Liver (tissue), 9 donors: ENCODE data around the gene PAN2. TPM values are rescaled to one million over a fixed set of nuclear protein-coding genes. Genes with fewer than 3 reads are reported as not detected.

ENCODE experiments used
- DNase-seq: peaks from one replicate; pipeline ENCODE4 v3.0.0-alpha.2; 2017; ENCODE audit warnings: low spot score
- H3K27ac ChIP-seq, 2 donors: one replicate each; pipeline ENCODE4 v1.7.0; 2013; ENCODE audit warnings: inconsistent platforms in 2 of 2, low read length in 2 of 2, control low read depth in 1 of 2, low read depth in 1 of 2, mild to moderate bottlenecking in 1 of 2
- H3K27me3 ChIP-seq, 4 donors: one replicate each; pipeline versions ENCODE4 v1.6.1 to v1.7.0; 2013; ENCODE audit warnings: low read length in 3 of 4, inconsistent platforms in 1 of 4, mild to moderate bottlenecking in 1 of 4, moderate library complexity in 1 of 4; ENCODE audit not compliant: control insufficient read depth in 4 of 4, insufficient read depth in 4 of 4
- H3K36me3 ChIP-seq, 4 donors: one replicate each; pipeline versions ENCODE4 v1.6.1 to v1.7.0; 2013; ENCODE audit warnings: low read length in 3 of 4, mild to moderate bottlenecking in 3 of 4, low read depth in 1 of 4, moderate library complexity in 1 of 4; ENCODE audit not compliant: control insufficient read depth in 4 of 4, insufficient read depth in 3 of 4
- H3K4me1 ChIP-seq, 4 donors: one replicate each; pipeline versions ENCODE4 v1.6.1 to v1.7.0; 2013; ENCODE audit warnings: low read length in 3 of 4, mild to moderate bottlenecking in 3 of 4, moderate library complexity in 1 of 4; ENCODE audit not compliant: control insufficient read depth in 4 of 4, insufficient read depth in 4 of 4
- H3K4me3 ChIP-seq, 3 donors: one replicate each; pipeline versions ENCODE4 v1.6.1 to v1.7.0; 2013; ENCODE audit warnings: low read length in 3 of 3, control low read depth in 1 of 3, low read depth in 1 of 3, mild to moderate bottlenecking in 1 of 3
- H3K9ac ChIP-seq, 2 donors: one replicate each; pipeline ENCODE4 v1.7.0; 2013; ENCODE audit warnings: low read length in 2 of 2, mild to moderate bottlenecking in 2 of 2, moderate library complexity in 2 of 2, control low read depth in 1 of 2, low read depth in 1 of 2
- H3K9me3 ChIP-seq, 4 donors: one replicate each; pipeline versions ENCODE4 v1.6.1 to v1.7.0; 2013; ENCODE audit warnings: low read length in 3 of 4; ENCODE audit not compliant: control insufficient read depth in 4 of 4
- EGR1 ChIP-seq, 2 donors: IDR thresholded peaks; 2 replicates each; pipeline ENCODE4 v1.6.1; 2016 to 2018; ENCODE audit warnings: antibody characterized with exemption in 2 of 2, low read depth in 2 of 2
- FOXA1 ChIP-seq: IDR thresholded peaks from 2 replicates; pipeline ENCODE4 v1.6.1; 2016; ENCODE audit warnings: antibody characterized with exemption
- FOXA2 ChIP-seq: IDR thresholded peaks from 2 replicates; pipeline ENCODE4 v1.6.1; 2016; ENCODE audit warnings: antibody characterized with exemption
- GABPA ChIP-seq, 2 donors: IDR thresholded peaks in 1 of 2; conservative IDR thresholded peaks in 1 of 2; 2 replicates each; pipeline ENCODE4 v1.6.1; 2016; ENCODE audit warnings: antibody characterized with exemption in 2 of 2, mild to moderate bottlenecking in 1 of 2, moderate library complexity in 1 of 2
- HNF4A ChIP-seq, 2 donors: conservative IDR thresholded peaks; 2 replicates each; pipeline ENCODE4 v1.6.1; 2016; ENCODE audit warnings: antibody characterized with exemption in 2 of 2, mild to moderate bottlenecking in 2 of 2
- HNF4G ChIP-seq: IDR thresholded peaks from 2 replicates; pipeline ENCODE4 v1.6.1; 2016; ENCODE audit warnings: antibody characterized with exemption
- JUND ChIP-seq, 2 donors: IDR thresholded peaks; 2 replicates each; pipeline ENCODE4 v1.6.1; 2016; ENCODE audit warnings: antibody characterized with exemption in 2 of 2
- NR2F2 ChIP-seq: IDR thresholded peaks from 2 replicates; pipeline ENCODE4 v1.6.1; 2016; ENCODE audit warnings: antibody characterized with exemption
- RAD21 ChIP-seq, 2 donors: IDR thresholded peaks; 2 replicates each; pipeline ENCODE4 v1.6.1; 2016; ENCODE audit warnings: antibody characterized with exemption in 2 of 2, mild to moderate bottlenecking in 2 of 2
- RXRA ChIP-seq, 2 donors: IDR thresholded peaks; 2 replicates each; pipeline ENCODE4 v1.6.1; 2017 to 2018; ENCODE audit warnings: antibody characterized with exemption in 2 of 2, mild to moderate bottlenecking in 1 of 2
- SP1 ChIP-seq: IDR thresholded peaks from 2 replicates; pipeline ENCODE4 v1.6.1; 2018; ENCODE audit warnings: antibody characterized with exemption, mild to moderate bottlenecking
- TAF1 ChIP-seq: conservative IDR thresholded peaks from 2 replicates; pipeline ENCODE4 v1.6.1; 2016; ENCODE audit warnings: antibody characterized with exemption, mild to moderate bottlenecking
- YY1 ChIP-seq: IDR thresholded peaks from 2 replicates; pipeline ENCODE4 v1.6.1; 2016; ENCODE audit warnings: antibody characterized with exemption, mild to moderate bottlenecking
- WGBS: extraction: QIAGEN DNeasy Blood & Tissue Kit; methylation state at CpG from one replicate; pipeline ENCODE4 v1.1.7; 2013; 5-methylcytosine and 5-hydroxymethylcytosine counted together
- polyA plus RNA-seq, 2 donors: library from polyadenylated mRNA; stranded (reverse) in 1 of 2; unstranded in 1 of 2; fragments of 200-250 nt in 1 of 2; fragments of >200 nt in 1 of 2; fragmentation: Nextera tagmentation in 1 of 2; extraction: Ambion mirVana in 1 of 2; gene quantifications; one replicate each; pipeline versions ENCODE4 v1.2.1 to v1.2.3, GENCODE V29; 2013 to 2015
- total RNA-seq, 2 donors: library from RNA; depleted of rRNA; stranded (reverse); fragments of >200 nt; gene quantifications; one replicate each; pipeline ENCODE4 v1.2.3, GENCODE V29; 2014
- TF ChIP-seq, protein P1 (sequence below): IDR thresholded peaks from 2 replicates; pipeline ENCODE4 v1.6.1; 2016; ENCODE audit warnings: antibody characterized with exemption
- TF ChIP-seq, protein P2 (sequence below): fragments of 150-350 bp; IDR thresholded peaks from 2 replicates; pipeline ENCODE4 v1.5.1; 2017; ENCODE audit warnings: improper control_type of control experiment, low read depth, low read length; ENCODE audit not compliant: missing input control
- TF ChIP-seq, protein P3 (sequence below): IDR thresholded peaks from 2 replicates; pipeline ENCODE4 v1.6.1; 2016; ENCODE audit warnings: antibody characterized with exemption
- TF ChIP-seq, protein P4 (sequence below): IDR thresholded peaks from 2 replicates; pipeline ENCODE4 v1.6.1; 2016; ENCODE audit warnings: antibody characterized with exemption, mild to moderate bottlenecking
- TF ChIP-seq, protein P5 (sequence below): IDR thresholded peaks from 2 replicates; pipeline ENCODE4 v1.6.1; 2016; ENCODE audit warnings: antibody characterized with exemption
- donor health status: healthy.
- donor health status: healthy.
- donor health status: healthy.
- donor health status: healthy.
- donor health status: healthy.

Gene PAN2
- total and polyA plus RNA-seq, 4 donors = 20.5 to 92.4 (median 27.7) TPM

DNA sequence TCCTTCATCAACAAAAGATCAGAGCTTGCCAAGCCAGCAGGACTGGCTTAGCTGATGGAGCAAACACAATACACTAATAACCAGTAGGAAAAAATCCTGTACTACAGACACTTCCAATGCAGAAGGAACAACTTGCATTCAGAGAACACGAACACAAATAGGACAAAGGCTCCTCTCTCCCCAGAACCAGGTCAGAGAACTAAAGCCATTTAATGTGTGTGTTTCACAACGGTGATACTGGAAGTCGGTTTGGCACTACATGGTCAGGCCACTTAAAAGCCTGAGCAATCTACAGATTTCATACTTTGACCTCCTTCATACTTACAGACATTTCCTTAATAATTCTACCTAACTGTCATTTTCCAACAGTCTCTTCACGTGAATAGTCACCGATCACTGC, 40.0 kb downstream of the PAN2 start:
- peak overlapping the region in 1 of 2 donors; percentile 31 for H3K9ac ChIP-seq
- H3K4me3 ChIP-seq = no peak overlapping the region
- H3K27ac ChIP-seq = no peak overlapping the region
- 52% methylated on average over 5 of the region's 5 CpGs for WGBS
- H3K4me1 ChIP-seq = peaks cover 15 to 40% (median 32%) of the 10 kb centered on the region in 4 donors
- peaks cover 0 to 14% (median 6%) of the 10 kb centered on the region in 4 donors for H3K36me3 ChIP-seq
- peak in 1 of 2 donors; percentile 6 for TF ChIP-seq RXRA (IDR thresholded peaks at IDR 0.05)
- TF ChIP-seq HNF4A (conservative IDR thresholded peaks at IDR 0.05) = no peak
- no peak for TF ChIP-seq YY1
- H3K27me3 ChIP-seq = no peaks in the 10 kb centered on the region
- no peak for DNase-seq
- H3K9me3 ChIP-seq = no peaks in the 10 kb centered on the region

DNA sequence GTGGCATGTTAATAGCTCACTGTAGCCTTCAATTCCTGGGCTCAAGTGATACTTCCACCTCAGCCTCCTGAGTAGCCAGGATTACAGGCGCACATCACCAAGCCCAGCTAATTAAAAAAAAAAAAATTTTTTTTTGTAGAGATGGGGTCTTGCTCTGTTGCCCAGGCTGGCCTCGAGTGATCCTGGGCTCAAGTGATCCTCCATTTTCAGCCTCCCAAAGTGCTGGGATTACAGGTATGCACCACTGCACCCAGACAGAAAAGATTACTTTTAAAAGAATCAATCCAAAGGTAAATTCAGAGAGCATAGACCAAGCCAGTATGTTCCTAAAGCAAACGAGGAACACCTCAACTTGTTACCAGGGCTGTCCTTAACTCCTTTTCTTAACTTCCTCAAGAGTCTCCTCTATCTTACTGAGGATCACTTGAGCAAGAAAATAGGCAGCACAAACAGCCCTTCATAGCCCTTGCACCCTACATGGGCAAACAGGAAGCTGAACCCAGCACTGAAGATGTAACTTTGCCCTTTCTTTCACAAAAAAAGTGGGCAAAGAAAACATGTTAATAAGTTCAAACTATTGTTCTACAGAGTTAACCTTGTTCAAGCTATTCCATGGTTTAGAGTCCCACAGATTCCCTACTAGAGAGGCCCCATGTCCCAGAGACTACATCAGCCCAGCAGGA, 45.0 kb downstream of the PAN2 start:
- 77% methylated on average over 3 of the region's 3 CpGs for WGBS
- no peak for TF ChIP-seq FOXA2
- no peak for TF ChIP-seq NR2F2
- TF ChIP-seq GABPA (IDR thresholded peaks at IDR 0.05 in 1 of 2, conservative IDR thresholded peaks at IDR 0.05 in 1 of 2) = no peak
- TF ChIP-seq, protein P1, sequence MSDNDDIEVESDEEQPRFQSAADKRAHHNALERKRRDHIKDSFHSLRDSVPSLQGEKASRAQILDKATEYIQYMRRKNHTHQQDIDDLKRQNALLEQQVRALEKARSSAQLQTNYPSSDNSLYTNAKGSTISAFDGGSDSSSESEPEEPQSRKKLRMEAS = no peak
- no peak for TF ChIP-seq TAF1
- TF ChIP-seq RXRA (IDR thresholded peaks at IDR 0.05) = no peak
- TF ChIP-seq, protein P2, sequence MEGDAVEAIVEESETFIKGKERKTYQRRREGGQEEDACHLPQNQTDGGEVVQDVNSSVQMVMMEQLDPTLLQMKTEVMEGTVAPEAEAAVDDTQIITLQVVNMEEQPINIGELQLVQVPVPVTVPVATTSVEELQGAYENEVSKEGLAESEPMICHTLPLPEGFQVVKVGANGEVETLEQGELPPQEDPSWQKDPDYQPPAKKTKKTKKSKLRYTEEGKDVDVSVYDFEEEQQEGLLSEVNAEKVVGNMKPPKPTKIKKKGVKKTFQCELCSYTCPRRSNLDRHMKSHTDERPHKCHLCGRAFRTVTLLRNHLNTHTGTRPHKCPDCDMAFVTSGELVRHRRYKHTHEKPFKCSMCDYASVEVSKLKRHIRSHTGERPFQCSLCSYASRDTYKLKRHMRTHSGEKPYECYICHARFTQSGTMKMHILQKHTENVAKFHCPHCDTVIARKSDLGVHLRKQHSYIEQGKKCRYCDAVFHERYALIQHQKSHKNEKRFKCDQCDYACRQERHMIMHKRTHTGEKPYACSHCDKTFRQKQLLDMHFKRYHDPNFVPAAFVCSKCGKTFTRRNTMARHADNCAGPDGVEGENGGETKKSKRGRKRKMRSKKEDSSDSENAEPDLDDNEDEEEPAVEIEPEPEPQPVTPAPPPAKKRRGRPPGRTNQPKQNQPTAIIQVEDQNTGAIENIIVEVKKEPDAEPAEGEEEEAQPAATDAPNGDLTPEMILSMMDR = no peak
- no peak for TF ChIP-seq HNF4G
- TF ChIP-seq, protein P3, sequence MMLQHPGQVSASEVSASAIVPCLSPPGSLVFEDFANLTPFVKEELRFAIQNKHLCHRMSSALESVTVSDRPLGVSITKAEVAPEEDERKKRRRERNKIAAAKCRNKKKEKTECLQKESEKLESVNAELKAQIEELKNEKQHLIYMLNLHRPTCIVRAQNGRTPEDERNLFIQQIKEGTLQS = no peak
- TF ChIP-seq SP1 = no peak
- TF ChIP-seq HNF4A (conservative IDR thresholded peaks at IDR 0.05) = no peak
- no peak for TF ChIP-seq YY1
- TF ChIP-seq RAD21 (IDR thresholded peaks at IDR 0.05) = no peak
- TF ChIP-seq, protein P4, sequence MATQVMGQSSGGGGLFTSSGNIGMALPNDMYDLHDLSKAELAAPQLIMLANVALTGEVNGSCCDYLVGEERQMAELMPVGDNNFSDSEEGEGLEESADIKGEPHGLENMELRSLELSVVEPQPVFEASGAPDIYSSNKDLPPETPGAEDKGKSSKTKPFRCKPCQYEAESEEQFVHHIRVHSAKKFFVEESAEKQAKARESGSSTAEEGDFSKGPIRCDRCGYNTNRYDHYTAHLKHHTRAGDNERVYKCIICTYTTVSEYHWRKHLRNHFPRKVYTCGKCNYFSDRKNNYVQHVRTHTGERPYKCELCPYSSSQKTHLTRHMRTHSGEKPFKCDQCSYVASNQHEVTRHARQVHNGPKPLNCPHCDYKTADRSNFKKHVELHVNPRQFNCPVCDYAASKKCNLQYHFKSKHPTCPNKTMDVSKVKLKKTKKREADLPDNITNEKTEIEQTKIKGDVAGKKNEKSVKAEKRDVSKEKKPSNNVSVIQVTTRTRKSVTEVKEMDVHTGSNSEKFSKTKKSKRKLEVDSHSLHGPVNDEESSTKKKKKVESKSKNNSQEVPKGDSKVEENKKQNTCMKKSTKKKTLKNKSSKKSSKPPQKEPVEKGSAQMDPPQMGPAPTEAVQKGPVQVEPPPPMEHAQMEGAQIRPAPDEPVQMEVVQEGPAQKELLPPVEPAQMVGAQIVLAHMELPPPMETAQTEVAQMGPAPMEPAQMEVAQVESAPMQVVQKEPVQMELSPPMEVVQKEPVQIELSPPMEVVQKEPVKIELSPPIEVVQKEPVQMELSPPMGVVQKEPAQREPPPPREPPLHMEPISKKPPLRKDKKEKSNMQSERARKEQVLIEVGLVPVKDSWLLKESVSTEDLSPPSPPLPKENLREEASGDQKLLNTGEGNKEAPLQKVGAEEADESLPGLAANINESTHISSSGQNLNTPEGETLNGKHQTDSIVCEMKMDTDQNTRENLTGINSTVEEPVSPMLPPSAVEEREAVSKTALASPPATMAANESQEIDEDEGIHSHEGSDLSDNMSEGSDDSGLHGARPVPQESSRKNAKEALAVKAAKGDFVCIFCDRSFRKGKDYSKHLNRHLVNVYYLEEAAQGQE = no peak
- no peak for TF ChIP-seq EGR1 (IDR thresholded peaks at IDR 0.05; ENCODE audit: low read depth in 2 of 2)
- TF ChIP-seq, protein P5, sequence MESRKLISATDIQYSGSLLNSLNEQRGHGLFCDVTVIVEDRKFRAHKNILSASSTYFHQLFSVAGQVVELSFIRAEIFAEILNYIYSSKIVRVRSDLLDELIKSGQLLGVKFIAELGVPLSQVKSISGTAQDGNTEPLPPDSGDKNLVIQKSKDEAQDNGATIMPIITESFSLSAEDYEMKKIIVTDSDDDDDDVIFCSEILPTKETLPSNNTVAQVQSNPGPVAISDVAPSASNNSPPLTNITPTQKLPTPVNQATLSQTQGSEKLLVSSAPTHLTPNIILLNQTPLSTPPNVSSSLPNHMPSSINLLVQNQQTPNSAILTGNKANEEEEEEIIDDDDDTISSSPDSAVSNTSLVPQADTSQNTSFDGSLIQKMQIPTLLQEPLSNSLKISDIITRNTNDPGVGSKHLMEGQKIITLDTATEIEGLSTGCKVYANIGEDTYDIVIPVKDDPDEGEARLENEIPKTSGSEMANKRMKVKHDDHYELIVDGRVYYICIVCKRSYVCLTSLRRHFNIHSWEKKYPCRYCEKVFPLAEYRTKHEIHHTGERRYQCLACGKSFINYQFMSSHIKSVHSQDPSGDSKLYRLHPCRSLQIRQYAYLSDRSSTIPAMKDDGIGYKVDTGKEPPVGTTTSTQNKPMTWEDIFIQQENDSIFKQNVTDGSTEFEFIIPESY = no peak
- TF ChIP-seq JUND (IDR thresholded peaks at IDR 0.05) = no peak
- TF ChIP-seq FOXA1 = no peak
- peaks cover 5 to 19% (median 13%) of the 10 kb centered on the region in 4 donors for H3K36me3 ChIP-seq
- H3K27ac ChIP-seq = no peak overlapping the region
- H3K9me3 ChIP-seq = no peaks in the 10 kb centered on the region
- no peak overlapping the region for H3K4me3 ChIP-seq
- H3K4me1 ChIP-seq = peaks cover 8 to 31% (median 29%) of the 10 kb centered on the region in 4 donors
- DNase-seq = no peak
- H3K9ac ChIP-seq = no peak overlapping the region
- no peaks in the 10 kb centered on the region for H3K27me3 ChIP-seq
